Measurements from ENCODE around the gene LTV1. TPM values are rescaled to one million over a fixed set of nuclear protein-coding genes. Genes with fewer than 3 reads are reported as not detected.

The LTV1 gene
- total and polyA plus RNA-seq, 9 of the 15 experiments (the other 6 are each of a cell fraction or from before 2014, with no cell fraction given), result 57.9 to 162 (median 119) TPM

DNA sequence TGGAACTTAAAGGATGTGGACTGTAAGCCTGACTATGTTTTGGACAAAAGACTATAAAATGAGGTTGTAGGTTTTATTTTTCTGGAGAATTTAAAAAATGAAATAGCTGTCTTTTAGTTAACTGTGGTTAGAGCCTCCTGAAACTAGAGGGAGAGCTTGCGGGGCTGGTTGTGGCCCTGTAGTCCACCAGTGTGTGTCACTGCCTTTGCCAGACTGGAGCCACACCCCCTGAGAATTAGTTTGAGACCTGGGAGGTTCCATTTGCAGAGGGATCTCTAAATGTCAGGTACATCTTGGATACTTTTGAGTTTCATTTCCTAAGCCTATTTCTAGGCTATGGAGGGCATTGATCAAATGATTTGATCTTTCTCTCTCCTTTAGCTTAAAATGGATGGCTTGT is 42.0 kb downstream of the LTV1 start (continued):
- TF ChIP-seq, protein P1, sequence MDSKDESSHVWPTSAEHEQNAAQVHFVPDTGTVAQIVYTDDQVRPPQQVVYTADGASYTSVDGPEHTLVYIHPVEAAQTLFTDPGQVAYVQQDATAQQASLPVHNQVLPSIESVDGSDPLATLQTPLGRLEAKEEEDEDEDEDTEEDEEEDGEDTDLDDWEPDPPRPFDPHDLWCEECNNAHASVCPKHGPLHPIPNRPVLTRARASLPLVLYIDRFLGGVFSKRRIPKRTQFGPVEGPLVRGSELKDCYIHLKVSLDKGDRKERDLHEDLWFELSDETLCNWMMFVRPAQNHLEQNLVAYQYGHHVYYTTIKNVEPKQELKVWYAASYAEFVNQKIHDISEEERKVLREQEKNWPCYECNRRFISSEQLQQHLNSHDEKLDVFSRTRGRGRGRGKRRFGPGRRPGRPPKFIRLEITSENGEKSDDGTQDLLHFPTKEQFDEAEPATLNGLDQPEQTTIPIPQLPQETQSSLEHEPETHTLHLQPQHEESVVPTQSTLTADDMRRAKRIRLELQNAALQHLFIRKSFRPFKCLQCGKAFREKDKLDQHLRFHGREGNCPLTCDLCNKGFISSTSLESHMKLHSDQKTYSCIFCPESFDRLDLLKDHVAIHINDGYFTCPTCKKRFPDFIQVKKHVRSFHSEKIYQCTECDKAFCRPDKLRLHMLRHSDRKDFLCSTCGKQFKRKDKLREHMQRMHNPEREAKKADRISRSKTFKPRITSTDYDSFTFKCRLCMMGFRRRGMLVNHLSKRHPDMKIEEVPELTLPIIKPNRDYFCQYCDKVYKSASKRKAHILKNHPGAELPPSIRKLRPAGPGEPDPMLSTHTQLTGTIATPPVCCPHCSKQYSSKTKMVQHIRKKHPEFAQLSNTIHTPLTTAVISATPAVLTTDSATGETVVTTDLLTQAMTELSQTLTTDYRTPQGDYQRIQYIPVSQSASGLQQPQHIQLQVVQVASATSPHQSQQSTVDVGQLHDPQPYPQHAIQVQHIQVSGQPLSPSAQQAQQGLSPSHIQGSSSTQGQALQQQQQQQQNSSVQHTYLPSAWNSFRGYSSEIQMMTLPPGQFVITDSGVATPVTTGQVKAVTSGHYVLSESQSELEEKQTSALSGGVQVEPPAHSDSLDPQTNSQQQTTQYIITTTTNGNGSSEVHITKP (IDR thresholded peaks at IDR 0.05; ENCODE audit: partially characterized antibody), result peak; percentile 44

DNA sequence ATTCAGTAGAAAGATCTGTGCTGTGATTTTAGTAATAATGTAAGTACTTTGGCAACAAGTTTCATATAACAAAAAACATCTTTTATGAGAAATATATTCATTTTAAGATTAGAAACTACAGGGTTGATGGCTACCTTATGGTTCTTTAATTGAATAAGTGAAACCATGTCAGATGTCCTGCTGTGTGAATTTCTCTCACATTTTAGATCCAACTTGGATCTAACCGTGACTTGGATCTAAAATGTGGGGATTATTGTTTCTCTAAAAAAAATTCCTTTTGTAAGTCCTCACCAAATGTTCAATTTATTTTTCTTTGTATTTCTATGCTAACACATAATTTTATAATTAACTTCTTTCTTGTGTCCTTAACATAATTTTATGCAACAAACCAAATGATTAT is 51.5 kb downstream of the LTV1 start:
- H3K9me3 ChIP-seq (replicated peaks; ENCODE audit: control insufficient read depth, insufficient read depth, low read depth, low read length), result no peaks in the 10 kb centered on the region
- ATAC-seq, result no peak
- TF ChIP-seq SPI1 (IDR thresholded peaks at IDR 0.05; ENCODE audit: borderline replicate concordance, low read depth, low read length) (no peak), NR1H2 (CRISPR knock-in tag; IDR thresholded peaks at IDR 0.05) (no peak), RAD51 (IDR thresholded peaks at IDR 0.05; ENCODE audit: borderline replicate concordance, low read depth) (no peak), RFX7 (CRISPR knock-in tag; IDR thresholded peaks at IDR 0.05) (no peak), ZC3H11A (IDR thresholded peaks at IDR 0.05; ENCODE audit: low read depth, low read length) (no peak), ZNF695 (CRISPR knock-in tag; IDR thresholded peaks at IDR 0.05) (no peak), SP2 (IDR thresholded peaks at IDR 0.05; ENCODE audit: extremely low read depth, low read depth, low read length, poor library complexity, severe bottlenecking) (no peak), ZC3H8 (IDR thresholded peaks at IDR 0.05) (no peak), ATF1 (CRISPR knock-in tag; IDR thresholded peaks at IDR 0.05) (no peak), ATF1 (tag; IDR thresholded peaks at IDR 0.05) (no peak), ZBTB8A (IDR thresholded peaks at IDR 0.05; ENCODE audit: partially characterized antibody) (no peak)
- TF ChIP-seq, protein P2, sequence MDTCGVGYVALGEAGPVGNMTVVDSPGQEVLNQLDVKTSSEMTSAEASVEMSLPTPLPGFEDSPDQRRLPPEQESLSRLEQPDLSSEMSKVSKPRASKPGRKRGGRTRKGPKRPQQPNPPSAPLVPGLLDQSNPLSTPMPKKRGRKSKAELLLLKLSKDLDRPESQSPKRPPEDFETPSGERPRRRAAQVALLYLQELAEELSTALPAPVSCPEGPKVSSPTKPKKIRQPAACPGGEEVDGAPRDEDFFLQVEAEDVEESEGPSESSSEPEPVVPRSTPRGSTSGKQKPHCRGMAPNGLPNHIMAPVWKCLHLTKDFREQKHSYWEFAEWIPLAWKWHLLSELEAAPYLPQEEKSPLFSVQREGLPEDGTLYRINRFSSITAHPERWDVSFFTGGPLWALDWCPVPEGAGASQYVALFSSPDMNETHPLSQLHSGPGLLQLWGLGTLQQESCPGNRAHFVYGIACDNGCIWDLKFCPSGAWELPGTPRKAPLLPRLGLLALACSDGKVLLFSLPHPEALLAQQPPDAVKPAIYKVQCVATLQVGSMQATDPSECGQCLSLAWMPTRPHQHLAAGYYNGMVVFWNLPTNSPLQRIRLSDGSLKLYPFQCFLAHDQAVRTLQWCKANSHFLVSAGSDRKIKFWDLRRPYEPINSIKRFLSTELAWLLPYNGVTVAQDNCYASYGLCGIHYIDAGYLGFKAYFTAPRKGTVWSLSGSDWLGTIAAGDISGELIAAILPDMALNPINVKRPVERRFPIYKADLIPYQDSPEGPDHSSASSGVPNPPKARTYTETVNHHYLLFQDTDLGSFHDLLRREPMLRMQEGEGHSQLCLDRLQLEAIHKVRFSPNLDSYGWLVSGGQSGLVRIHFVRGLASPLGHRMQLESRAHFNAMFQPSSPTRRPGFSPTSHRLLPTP (IDR thresholded peaks at IDR 0.05; ENCODE audit: borderline replicate concordance, extremely low read depth, insufficient read length), result no peak
- peaks cover 0 to 7% of the 10 kb centered on the region in 2 experiments; a peak in 2 of 5 replicates for H3K27me3 ChIP-seq (ENCODE audit: control insufficient read depth in 2 of 2, insufficient read depth in 2 of 2, low read length in 2 of 2)
- no TSS peak for BruUV-seq (replicated peaks)
- in situ Hi-C loops (cut with MboI) (no loop called here), intact Hi-C loops (cut with micrococcal nuclease) (no loop called here)
- H3K9ac ChIP-seq (ENCODE audit: insufficient read depth in 1 of 2, low read depth in 2 of 2, low read length in 2 of 2), result no peak overlapping the region
- no peaks in the 10 kb centered on the region for H3K79me2 ChIP-seq (ENCODE audit: control insufficient read depth, insufficient read depth, low read length)
- ChIA-PET POLR2A (interaction anchor here (0.7 to 1.1 kb wide), 2 partner anchors 14 to 16 kb away, joined by 3 read pairs; no protein-coding TSS in a partner anchor), CTCF (ENCODE audit: low intra/inter-chr PET ratio) (no interaction called here)
- no peak for DNase-seq (ENCODE audit: extremely low read depth in 1 of 4, low spot score in 3 of 4)
- no peaks in the 10 kb centered on the region for H4K20me1 ChIP-seq (replicated peaks; ENCODE audit: control insufficient read depth, insufficient read depth, low read length)
- H3K4me1 ChIP-seq (replicated peaks in 1 of 2; ENCODE audit: control insufficient read depth in 2 of 2, insufficient read depth in 2 of 2, low read length in 2 of 2), result no peaks in the 10 kb centered on the region
- H2AFZ ChIP-seq (ENCODE audit: low read depth, low read length), result no peak overlapping the region
- 50% methylated on average over 1 of the region's 1 CpG for WGBS (ENCODE audit: insufficient coverage, low coverage, missing lambda C conversion rate)
- H3K4me3 ChIP-seq, result no peak overlapping the region
- H3K36me3 ChIP-seq (ENCODE audit: control insufficient read depth, insufficient read depth, low read length), result no peaks in the 10 kb centered on the region
- H3K9me1 ChIP-seq (ENCODE audit: control insufficient read depth, insufficient read depth, low read length), result no peaks in the 10 kb centered on the region
- no peak overlapping the region for H3K4me2 ChIP-seq (ENCODE audit: insufficient read depth, low read length)
- FAIRE-seq, result no peak
- H3K27ac ChIP-seq (ENCODE audit: extremely low read depth, low read depth, low read length), result no peak overlapping the region
